Nucleus accumbens (tissue), 56 donors: ENCODE measurements around the gene DAB1.
A peak's percentile ranks its signal among the peaks of the same experiment; 100 is the strongest.
"Not testable (repeated sequence)": the region's sequence is repeated elsewhere in the genome, so short reads cannot be mapped to it uniquely, and the experiment has no call there.

Source experiments
- DNase-seq, 56 donors: peaks; one replicate each; lab custom pipeline; 2025; lab: John Stamatoyannopoulos, UW

The DAB1 gene

GRCh38 chr1:57094749-57095148 is 329.1 kb downstream of the DAB1 start:
- DNase-seq = no peak

- no peak for DNase-seq
These were observed 330.7 kb downstream of the DAB1 start for GRCh38 chr1:57093122-57093521.

- no peak for DNase-seq
These were observed 332.2 kb downstream of the DAB1 start for GRCh38 chr1:57091642-57092041.

GRCh38 chr1:57089855-57090254 is 334.0 kb downstream of the DAB1 start:
- no peak for DNase-seq

GRCh38 chr1:57089221-57089620 is 334.6 kb downstream of the DAB1 start:
- no peak for DNase-seq

GRCh38 chr1:57088653-57089052 is 335.2 kb downstream of the DAB1 start:
- DNase-seq = no peak

- DNase-seq = not testable (repeated sequence)
These were observed 336.2 kb downstream of the DAB1 start for GRCh38 chr1:57087660-57088059.

GRCh38 chr1:57086154-57086553 is 337.7 kb downstream of the DAB1 start:
- DNase-seq = no peak

- DNase-seq = no peak
These were observed 339.2 kb downstream of the DAB1 start for GRCh38 chr1:57084701-57085100.

GRCh38 chr1:57082711-57083439 is 341.0 kb downstream of the DAB1 start:
- DNase-seq = no peak

- no peak for DNase-seq
These were observed 344.3 kb downstream of the DAB1 start for GRCh38 chr1:57079454-57080157.

- peak in 4 of 56 donors; percentile 1 to 23 (median 2) for DNase-seq
These were observed 351.3 kb downstream of the DAB1 start for GRCh38 chr1:57072401-57073110.

GRCh38 chr1:57067863-57068262 is 356.0 kb downstream of the DAB1 start:
- DNase-seq = no peak

- no peak for DNase-seq
These were observed 356.8 kb downstream of the DAB1 start for GRCh38 chr1:57066980-57067610.

- DNase-seq = no peak
These were observed 358.4 kb downstream of the DAB1 start for GRCh38 chr1:57065442-57065841.

- no peak for DNase-seq
These were observed 359.3 kb downstream of the DAB1 start for GRCh38 chr1:57064379-57065140.

- DNase-seq = no peak
These were observed 360.3 kb downstream of the DAB1 start for GRCh38 chr1:57063406-57064125.

- peak in 3 of 56 donors; percentile 0 to 1 (median 1) for DNase-seq
These were observed 362.5 kb downstream of the DAB1 start for GRCh38 chr1:57061369-57061768.

- DNase-seq = no peak
These were observed 363.4 kb downstream of the DAB1 start for GRCh38 chr1:57060451-57060850.
